Retinal pigment epithelial cell (primary cell): ENCODE data around the gene DGKE.

Source experiments
- DNase-seq: peaks from one replicate; pipeline ENCODE4 v3.0.0-alpha.2; 2010; ENCODE audit warnings: low read depth
- H3K4me3 ChIP-seq: 2 replicates; pipeline ENCODE4 v1.5.1; 2011; ENCODE audit warnings: mild to moderate bottlenecking, low read length, control low read depth, moderate library complexity
- TF ChIP-seq, protein P1 (sequence below): conservative IDR thresholded peaks from 2 replicates; pipeline ENCODE4 v1.5.1; 2011; ENCODE audit warnings: low read depth, low read length, control low read depth, inconsistent platforms

DGKE gene

DNA sequence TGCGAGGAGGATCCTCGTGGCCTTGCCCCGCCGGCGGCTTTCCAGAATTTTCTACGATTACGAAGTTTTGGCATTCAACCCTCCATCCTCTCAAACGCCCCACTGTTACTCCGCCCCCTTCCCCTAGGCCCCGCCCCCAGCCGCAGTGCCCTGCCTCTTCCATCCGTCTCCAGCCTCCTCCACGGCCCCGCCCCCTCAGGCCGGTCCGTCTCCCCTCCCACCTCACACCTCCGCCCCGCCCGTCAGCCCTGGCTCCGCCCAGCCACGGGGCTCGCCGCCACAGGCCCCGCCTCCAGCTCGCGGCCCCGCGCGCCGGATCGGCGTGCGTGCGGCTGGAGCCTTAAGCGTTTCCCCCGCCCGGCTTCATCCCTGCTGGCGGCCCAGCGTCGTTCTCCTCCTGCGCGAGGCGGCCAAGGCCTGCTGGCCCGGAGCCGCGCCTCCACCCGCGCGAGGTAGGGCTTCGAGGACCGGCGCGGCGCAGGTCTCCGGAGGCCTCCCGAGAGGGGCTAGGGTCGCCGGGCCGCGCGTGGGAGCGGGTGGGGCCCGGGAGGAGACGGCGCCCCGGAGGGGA lies at the start of gene DGKE, which contains the start of gene C17orf67:
TSS of gene DGKE (plus strand) at position 343 of the 571 bp plus-strand sequence. CDS start 645 bp downstream, outside the sequence.
TSS of gene C17orf67 (minus strand) at position 112 of the 571 bp plus-strand sequence. CDS start 18,110 bp downstream, outside the sequence.
- TF ChIP-seq, protein P1, sequence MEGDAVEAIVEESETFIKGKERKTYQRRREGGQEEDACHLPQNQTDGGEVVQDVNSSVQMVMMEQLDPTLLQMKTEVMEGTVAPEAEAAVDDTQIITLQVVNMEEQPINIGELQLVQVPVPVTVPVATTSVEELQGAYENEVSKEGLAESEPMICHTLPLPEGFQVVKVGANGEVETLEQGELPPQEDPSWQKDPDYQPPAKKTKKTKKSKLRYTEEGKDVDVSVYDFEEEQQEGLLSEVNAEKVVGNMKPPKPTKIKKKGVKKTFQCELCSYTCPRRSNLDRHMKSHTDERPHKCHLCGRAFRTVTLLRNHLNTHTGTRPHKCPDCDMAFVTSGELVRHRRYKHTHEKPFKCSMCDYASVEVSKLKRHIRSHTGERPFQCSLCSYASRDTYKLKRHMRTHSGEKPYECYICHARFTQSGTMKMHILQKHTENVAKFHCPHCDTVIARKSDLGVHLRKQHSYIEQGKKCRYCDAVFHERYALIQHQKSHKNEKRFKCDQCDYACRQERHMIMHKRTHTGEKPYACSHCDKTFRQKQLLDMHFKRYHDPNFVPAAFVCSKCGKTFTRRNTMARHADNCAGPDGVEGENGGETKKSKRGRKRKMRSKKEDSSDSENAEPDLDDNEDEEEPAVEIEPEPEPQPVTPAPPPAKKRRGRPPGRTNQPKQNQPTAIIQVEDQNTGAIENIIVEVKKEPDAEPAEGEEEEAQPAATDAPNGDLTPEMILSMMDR = no peak
- DNase-seq = peak; percentile 70
- H3K4me3 ChIP-seq = peak within 1 kb of the TSS; percentile 73

DNA sequence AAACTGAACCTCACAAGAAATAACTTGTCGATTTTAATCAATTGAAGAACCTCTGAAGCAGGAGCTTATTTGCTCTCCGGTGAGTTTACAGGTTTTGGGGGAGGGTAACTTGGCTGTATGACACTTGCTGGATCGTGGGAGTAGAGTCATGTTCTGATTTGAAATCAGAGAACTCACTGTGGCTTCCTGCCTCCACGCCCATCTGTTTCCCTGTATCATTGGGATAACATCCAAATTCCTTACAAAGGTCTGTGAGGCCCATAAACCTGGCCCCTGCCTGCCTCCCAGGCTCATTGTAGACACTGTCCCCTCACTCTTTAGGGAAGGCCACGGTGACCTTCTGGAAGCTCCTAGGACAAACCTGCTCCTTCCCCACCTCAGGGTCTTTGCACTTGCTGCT lies 48.5 kb upstream of the DGKE start:
- TF ChIP-seq, protein P1 = no peak
- no peak for DNase-seq
- H3K4me3 ChIP-seq = no peak overlapping the region

DNA sequence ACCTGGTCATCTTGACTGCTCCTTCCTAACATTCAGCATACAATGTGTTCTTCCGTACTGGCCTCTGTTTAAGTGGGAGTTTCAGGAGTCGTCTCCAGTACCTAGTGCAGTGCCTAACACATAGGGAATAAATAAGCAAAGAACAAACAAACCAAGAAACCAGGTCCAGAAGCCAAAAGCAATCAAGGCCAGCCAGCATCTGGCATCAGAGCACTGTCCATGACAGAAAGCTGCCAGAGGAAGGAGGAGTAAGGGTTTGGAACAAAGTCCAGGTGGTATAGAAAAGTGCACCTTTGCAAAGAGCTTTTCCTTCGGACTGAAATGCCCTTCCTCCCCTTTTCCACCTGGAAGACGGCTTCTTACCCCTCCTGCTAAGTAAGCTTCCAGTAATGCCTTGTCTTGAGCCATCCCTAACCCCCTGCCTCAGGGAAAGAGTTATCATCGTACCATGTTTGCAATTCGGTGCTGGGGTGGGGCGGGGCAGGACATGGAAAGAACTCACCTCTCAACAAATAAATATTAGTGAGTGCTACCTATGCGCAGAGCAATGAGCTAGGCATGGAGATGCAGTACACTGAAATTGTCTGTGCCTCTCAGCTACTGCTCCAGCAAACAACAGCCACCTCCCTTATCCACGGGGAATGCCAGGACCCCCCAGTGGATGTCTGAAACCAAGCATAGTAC lies 47.8 kb upstream of the DGKE start:
- no peak for DNase-seq
- H3K4me3 ChIP-seq = no peak overlapping the region
- TF ChIP-seq, protein P1 = no peak

DNA sequence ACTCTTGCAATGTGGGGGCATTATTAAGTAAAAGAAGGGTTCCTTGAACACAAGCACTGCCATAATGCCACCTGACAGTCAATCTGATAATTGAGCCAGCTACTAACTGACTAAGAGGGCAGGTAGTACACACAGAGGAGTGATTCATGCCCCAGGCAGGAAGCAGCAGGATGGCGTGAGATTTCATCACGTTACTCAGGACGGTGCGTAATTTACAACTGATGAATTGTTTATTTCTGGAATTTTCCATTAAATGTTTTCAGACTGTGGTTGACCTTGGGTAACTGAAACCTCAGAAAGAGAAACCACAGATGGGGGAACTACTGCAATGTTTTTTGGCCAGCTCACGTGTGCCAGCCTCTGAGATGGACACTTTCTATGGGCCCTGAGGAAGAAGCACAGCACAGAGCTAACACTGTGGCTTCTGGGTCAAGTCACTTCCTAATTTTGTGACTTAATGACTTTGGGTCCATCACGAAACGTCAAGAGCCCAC lies 46.9 kb upstream of the DGKE start:
- DNase-seq = peak; percentile 82
- no peak overlapping the region for H3K4me3 ChIP-seq
- TF ChIP-seq, protein P1 = no peak

DNA sequence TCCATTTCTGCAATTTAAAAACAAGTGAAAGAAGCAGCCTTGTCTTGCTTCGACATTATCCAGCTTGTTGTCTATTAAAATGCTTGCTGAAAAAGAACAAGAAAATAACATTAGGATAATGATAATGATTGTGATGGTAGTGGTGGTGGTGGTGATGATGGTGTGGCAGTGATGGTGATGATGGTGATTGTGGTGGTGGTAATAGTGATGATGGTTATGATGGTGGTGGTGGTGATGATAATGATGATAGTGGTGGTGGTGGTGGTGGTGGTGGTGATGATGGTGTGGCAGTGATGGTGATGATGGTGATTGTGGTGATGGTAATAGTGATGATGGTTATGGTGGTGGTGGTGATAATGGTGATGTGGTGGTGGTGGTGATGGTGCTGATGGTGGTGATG lies 41.7 kb upstream of the DGKE start:
- H3K4me3 ChIP-seq = no peak overlapping the region
- TF ChIP-seq, protein P1 = no peak
- DNase-seq = no peak

DNA sequence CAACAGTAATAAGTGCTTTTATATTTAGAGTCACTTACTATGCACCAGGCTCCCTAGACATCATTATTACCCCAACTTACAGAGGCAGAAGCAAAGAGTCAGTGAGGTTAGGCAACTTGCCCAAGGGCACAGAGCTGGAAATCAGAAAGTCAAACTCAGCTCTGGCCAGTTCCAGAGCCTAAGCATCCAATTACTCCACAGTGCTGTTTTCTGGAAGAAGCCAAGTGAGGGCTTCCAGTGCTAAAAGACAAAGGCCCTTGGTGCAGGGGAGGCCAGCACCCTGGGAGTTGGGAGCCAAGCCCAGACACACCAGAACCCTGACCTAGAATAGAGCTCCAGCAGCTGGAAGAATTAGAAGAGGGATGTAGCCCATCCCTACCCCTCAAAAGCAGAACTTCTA lies 40.4 kb upstream of the DGKE start:
- no peak for DNase-seq
- TF ChIP-seq, protein P1 = no peak
- no peak overlapping the region for H3K4me3 ChIP-seq

DNA sequence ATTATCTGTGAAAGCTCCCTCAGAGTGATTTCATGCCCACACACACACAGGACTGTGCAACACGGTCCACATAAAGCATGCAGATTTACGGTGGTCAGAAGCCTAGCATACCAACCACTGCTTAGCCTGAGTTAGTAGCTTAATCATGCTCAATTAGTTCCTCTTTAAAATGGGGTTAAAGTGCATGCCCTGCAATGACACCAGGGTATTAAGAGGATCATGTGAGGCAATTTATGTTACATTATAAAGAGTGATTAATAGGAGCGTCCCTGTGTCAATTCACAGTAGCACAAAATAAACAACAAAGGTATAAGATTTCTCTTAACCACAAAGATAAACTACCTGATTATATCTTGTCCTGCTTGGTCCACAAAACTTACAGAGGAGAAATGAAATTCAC lies 40.0 kb upstream of the DGKE start:
- TF ChIP-seq, protein P1 = no peak
- H3K4me3 ChIP-seq = no peak overlapping the region
- peak; percentile 7 for DNase-seq
